Activated CD8-positive, alpha-beta memory T cell treated with anti-CD3 and anti-CD28 coated beads, Interleukin-2, amount 50 U/mL, for 24 hours (primary cell): ENCODE data around the gene ADAM12.

Experiments used
- DNase-seq: peaks from one replicate; pipeline ENCODE4 v3.0.0-alpha.2; 2020; ENCODE audit errors: extremely low read depth

The ADAM12 gene

DNA sequence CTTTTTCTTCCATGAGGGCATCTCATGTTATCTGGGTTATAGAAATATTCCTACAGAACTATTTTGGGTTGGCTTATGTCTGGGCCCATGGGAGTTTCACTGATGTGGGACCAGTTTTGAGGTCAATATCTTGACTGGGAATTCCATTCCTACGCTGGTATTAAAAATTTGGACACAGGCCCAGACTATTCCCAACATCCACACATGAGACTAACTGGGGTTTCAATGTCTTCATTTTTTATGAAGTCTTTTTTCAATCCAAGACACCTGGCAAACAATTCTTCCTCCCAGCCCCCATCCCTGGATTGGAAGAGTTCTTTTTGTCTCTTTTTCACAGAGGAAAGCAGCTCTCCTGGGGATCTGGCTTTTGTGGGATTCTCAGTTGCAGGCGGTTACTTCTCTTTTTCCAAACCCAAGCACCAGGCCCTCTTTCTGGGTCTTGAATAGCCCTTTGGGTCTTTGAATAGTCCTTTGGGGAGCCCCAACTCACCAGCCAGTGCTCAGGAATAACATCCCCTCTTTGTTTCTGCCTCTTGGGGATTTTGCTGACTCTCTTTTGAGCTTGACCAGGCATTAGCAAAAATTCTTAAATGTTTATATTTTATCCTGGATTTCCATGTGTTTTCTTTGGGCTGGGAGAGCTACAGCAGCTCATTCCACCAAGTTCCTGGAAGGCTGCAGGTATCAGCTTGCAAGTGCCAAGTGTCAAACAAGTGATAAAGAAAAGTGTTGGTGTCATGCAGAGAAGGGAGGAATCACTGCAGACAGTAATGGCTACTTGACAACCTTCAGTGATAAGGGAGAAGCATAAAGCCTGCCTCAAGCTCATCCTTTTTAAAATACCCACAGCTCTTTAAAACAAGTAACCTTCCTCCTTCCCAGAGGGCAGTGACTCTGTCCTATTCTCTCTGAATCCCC, 234.3 kb downstream of the ADAM12 start:
- no peak for DNase-seq

DNA sequence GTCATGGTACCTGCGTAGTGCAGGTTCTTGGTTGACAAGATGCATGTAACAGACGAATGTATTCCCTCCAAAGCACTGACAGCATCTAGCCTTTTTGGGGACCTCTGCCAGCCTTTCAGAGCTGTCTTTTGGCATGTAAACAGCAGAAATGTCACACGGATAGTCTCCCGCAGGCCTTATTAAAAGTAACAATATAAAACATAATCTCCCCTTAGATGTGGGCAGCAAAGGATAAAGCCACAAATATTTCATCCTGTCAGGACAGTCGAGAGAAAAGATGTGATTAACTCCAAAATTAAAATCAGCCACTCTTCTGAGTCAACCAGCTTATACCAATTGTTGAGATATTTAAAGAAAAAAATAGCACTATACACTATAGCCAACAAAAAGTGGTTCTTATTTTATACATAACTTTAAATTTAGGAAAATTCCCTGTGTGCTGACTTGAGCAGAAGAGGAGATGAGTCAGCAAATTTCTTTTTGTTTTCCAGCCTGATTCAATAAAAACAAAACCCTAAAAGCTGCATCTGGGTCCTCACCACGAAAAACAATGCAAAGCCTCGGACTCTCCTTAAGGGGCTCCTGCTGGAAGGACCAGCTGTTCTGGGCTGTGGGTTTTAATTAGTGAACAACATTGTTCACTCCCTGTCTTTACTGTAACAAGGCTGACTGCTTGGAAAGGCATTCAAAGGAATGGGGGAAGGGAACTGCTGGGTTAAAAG, 240.2 kb downstream of the ADAM12 start:
- no peak for DNase-seq

DNA sequence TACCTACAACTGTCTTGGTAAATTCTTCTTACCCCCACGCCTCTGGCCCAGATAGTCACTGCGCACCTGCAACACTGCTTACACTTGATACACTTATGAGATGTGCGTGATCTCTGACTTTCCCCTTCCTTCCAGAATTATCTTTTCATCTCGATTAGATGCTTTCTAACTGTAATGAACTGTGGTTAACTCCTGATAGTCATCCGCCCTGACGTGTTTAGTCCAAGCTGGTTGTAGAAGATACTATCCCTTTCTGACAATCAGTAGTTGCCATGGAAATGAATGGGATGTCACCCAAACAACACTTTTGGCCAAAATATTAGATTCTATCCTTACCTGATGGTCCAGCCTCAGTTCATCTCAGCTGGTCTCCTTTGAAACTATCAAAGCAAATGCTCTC, 241.5 kb downstream of the ADAM12 start:
- no peak for DNase-seq

DNA sequence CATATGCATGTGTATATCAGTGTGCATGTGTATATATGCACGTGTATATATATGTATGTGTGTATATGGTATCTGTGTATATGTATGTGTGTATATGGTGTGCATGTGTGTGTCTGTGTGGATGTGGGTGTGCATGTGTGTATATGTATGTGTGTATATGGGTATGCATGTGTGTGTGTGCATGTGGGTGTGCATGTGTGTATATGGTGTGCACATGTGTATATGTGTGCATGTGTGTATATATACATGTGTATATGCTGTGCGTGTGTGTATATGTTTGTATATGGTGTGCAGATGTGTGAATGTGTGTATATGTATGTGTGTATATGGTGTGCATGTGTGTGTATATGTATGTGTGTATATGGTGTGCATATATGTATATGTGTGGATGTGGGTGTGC, 245.2 kb downstream of the ADAM12 start:
- DNase-seq: no peak

DNA sequence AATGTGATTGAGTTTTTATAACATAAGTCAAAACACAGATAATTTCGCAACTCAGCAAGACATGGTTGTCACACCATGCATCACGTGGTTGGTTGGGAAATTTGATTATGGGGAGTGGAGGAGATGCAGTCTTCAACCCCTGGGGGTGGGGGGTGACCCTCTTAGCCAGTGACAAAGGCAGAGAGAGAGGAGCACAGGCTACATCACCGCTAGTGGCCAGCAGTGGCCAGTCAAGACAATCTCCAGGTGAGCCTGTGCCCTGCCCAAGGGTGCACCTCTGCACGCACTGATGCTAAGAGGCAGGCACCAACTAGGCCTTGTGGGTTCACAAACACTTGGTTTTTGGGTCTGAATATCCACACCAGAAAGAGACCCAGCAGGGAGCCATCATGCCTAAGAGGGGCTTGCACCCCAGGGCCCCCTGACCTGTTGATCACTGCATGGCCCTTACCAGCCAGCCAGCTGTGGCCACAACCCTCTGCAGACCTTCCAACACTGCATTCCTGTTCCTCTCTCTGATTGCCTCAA, 247.5 kb downstream of the ADAM12 start:
- no peak for DNase-seq

DNA sequence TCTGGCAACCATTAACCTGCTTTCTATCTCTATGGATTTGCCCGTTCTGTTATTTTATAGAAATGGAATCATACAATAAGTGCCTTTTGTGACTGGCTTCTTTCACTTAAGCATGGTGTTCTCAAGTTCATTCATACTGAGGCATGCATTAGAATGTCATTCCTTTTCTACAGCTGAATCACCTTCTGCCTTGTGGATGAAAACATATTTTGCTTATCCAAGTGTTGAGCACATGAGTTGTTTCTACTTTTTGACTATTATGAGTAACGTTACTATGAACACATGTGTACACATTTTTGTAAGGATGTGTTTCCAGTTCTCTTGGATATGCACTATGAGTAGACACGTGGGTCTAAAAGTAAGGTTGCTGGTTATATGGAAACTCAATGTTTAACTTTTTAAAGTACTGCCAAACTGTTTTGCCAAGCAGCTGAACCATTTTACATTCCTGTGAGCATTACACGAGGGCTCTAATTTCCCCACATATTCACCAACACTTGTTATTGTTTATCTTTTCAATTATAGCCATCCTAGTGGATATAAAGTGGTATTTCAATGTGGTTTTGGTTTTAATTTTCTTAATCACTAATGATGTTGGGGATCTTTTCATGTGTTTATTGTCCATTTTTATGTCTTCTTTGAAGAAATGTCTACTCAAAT, 250.6 kb downstream of the ADAM12 start:
- DNase-seq: no peak

DNA sequence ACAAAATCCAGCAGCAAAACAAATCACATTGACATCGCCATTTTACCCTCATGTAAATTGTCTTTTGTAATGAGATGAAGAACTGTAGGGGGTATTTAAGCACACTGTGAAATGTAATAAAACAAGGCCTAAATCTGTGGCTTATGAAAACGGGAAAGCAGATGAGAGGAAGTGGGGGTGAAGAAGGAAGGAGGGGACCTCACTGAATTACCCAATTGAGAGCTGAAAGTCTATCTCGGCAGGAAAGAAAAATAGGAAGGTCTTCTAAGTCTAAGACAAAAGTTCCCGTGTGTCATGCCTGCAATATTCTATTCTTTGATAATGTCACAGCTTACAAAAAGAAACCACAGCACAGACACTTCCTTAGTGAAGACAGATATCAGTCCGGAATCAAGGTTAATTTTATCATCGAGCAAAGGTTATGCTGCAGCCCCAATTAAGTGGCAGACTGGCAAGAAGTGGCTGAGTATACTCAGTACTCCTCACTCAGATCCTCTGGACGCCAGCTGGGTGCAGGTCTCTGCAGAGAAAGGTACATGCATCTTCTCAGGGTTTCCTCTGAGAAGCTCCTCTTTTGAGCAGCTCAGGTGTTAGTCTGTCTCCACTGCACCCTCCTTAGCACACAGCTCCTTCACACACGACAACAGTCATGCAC, 252.2 kb downstream of the ADAM12 start:
- no peak for DNase-seq

DNA sequence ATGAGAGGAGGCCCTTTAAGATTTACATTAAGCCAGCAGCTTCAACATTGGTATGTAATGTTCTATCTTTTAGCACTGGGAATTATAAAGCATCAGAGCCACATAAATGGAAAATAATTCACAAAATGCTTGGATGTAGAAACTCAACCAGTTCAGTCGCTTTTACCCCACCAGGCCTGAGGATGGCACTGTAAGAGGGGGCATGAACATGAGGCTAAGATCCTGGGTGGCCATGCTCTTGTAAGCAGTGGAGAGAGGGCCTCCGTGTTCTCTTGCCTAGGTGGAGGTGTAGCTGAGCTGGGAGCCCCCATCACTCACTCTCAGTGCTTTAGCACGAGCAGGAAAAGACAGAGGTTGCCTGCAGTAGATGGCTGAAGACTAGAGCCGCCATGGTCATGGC, 253.1 kb downstream of the ADAM12 start:
- no peak for DNase-seq

DNA sequence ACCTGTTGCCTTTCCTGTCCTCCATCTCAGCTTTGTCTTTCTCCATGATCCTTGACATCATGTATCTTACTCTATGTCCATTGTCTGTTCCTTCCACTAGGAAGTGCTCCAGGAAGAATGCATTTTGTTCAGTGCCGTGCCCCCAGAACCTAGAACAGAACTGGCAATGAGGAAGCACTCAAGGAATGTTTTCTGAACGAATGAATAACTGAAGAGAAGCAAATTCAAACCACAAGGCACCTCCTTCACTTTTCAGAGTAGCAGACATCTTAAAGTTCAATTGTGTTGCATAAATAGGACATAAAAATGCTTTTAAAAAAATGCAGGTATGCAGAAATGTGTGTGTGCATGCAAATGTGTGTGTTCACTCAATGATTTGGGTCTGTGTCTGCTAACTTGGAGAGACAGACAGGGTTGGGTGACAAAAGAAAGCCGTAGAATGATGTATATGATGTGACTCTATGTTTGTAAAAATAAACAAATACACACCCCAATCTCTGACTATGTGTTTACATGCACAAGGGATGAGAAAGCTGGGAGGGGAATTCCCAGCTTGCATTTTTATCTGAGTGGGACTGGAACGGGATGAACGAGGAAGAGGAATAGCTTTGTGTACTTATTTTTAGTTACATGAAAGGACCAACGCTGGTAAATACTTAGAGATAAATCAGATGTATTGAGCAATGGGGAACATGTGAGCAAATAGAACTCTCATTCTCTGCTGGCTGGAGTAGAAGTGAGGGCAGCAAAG, 254.2 kb downstream of the ADAM12 start:
- no peak for DNase-seq

DNA sequence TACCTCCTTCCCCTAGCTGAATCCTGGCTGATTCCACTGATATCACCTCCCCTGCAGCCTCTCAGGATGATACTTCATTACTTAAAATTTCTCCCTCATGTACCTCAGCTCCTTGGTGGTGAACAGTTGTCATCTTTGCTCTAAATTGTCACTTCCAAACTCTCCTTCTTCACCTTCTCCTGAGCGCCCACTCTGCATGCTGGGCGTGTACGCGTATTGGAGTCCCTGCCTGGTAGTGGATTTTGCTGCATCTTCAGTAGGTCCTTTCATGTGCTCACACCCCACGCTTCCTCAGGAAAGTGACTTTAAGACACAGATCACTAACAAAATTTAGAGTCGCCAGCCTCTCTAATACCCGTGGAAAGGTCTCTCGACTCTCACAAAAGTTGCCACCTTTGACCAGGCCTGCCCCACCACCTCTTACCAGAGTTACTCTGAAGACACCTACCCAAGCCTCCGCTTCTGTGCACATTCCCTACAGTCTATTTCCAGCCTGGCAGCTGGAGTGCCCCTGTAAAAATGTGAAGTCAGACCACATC, 255.1 kb downstream of the ADAM12 start:
- DNase-seq: no peak

DNA sequence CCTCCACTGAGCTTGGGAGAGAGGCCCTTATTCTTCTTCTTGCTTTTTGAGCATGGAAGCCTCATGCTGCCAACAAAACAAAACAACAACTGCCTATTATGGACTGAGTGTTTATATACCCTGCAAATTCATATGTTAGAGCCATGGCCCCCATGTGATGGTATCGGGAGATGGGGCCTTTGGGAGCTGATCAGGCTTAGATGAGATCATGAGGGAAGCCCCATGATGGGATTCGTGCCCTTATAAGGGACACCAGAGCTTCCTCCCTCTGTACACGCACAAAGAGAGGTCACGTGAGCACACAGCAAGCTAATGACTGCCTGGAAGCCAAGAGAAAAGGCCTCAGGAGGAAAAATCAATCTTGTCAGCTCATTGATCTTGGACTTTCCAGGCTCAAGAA, 256.9 kb downstream of the ADAM12 start:
- DNase-seq: no peak

DNA sequence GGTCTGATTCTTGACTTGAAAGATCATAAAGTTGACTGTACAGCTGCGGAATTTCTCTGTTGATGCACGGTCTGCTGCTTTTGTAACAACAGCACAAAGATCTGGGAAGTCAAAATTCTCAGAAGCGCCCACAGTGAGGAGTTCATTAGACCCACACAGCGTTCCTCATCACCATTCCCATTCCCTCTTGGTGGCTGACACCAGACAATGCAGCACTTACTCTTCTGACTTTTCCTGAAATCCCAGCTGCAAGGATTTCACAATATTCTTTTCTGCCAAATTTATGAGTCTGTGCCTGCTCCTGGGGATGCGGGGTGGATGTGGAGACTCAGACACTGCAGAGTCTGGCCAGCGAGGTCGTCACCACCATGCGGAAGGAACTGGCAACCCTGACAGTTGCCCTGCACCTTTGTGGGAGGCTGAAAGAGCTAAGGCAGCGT, 258.0 kb downstream of the ADAM12 start:
- DNase-seq: no peak

DNA sequence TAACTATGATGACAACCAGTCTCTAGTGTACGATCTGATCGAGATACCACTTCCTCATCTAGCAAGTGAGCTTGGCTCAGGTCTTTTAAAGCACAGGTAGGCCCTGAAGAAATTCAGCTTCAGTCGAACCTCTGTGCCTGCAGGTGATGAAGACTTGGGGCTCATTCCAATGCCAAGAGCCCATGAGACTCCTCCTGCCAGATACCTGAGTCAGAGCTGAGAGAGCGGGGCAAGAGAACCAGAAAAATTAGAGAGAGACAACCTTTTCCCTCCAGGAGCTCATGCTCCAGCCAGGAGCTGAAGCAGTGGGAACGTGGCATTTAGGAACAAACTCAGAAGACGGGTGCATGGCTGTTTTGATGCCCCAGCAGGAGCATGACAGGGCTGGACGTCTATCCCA, 259.3 kb downstream of the ADAM12 start:
- DNase-seq: no peak

DNA sequence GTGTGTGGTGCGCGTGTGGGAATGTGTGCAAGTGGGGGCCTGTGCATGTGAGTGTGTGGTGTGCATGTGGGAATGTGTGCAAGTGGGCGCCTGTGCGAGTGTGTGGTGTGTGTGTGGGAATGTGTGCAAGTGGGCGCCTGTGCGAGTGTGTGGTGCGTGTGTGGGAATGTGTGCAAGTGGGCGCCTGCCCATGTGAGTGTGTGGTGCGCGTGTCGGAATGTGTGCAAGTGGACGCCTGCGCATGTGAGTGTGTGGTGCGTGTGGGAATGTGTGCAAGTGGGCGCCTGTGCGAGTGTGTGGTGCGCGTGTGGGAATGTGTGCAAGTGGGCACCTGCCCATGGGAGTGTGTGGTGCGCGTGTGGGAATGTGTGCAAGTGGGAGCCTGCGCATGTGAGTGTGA, 259.7 kb downstream of the ADAM12 start:
- DNase-seq: no peak

DNA sequence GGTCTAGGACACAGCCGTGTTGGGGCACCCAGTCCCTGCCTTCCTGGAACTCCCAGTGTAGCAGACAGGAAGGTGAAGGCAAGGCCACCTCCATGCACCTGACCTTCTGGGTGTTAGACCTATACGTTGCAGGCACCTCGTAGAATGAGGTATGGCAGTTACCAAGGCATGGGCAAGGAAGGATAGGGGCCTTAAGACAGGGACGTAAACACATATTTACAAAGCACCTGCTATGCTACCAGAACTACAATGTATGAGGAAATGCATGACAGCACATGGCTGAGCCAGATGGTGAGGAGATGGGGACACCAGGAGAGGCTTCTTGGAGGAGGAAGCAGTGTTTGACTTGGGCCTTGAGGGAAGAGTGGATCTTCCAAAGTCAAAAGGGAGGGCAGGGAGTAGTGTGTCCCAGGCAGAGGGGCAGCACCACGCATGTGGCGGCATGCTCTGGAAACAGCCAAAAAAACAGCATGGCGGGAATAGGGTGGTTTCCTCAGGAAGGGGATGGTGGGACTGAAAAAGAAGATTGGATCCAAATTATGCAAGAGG, 260.7 kb downstream of the ADAM12 start:
- DNase-seq: no peak

DNA sequence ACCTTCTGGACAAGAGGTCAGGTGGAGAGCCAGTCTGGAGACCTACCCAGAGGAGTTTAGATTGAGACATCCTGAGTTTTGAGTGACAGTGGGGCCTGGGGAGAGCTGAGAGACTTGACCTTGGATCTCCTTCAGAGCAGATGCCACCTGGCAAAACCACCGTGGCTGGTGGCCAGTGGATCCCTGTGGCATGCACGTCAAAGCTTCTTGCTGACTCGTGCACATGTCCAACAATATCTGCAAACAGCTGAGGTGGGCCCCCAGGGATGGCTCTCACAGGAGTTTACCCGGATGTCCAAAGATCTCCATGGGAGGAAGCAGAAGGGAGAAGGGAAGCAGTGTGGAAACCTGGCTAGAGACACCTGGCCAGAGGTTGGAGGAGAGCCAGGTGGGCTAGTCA, 261.4 kb downstream of the ADAM12 start:
- DNase-seq: no peak

DNA sequence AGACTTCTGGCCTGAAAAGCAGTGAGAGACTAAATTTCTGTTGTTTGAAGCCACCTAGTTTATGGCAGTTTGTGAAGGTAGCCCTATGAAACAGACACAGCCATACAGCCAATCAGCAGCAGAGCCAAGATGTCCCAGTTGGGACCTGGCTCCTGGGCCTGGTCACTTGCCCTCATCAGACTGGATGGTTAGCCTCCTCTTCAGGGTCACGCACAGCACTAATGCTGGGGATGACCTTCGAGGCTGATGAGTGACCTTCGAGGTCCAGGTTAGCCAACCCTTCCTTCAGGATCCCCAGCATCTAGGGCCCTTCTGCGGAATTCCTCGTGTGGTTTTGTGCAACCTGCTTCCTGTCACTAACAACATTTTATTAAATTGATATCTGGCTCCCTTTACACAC, 262.3 kb downstream of the ADAM12 start:
- DNase-seq: no peak

DNA sequence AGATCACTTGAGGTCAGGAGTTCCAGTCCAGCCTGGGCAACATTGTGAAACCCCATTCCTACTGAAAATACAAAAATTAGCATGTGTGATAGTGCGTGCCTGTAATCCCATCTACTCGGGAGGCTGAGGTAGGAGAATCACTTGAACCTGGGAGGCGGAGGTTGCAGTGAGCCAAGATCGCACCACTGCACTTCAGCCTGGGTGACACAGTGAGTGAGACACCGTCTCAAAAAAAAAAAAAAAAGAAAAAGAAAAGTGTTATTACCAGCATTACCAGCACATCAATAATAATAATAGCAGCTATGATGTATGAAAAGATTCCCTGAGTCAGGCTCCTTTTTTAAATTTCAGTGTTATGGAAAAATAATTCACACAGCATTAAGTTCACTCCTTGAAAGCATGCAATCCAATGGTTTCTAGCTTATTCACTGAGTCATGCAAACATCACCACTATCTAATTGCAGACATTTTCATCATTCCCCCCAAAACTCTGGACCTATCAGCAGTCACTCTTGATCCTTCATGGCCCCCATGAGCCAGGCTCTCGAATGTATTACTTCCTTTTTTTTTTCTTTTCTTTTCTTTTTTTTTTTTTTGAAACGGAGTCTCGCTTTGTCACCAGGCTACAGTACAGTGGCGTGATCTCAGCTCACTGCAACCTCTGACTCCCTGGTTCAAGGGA, 263.5 kb downstream of the ADAM12 start:
- DNase-seq: no peak

DNA sequence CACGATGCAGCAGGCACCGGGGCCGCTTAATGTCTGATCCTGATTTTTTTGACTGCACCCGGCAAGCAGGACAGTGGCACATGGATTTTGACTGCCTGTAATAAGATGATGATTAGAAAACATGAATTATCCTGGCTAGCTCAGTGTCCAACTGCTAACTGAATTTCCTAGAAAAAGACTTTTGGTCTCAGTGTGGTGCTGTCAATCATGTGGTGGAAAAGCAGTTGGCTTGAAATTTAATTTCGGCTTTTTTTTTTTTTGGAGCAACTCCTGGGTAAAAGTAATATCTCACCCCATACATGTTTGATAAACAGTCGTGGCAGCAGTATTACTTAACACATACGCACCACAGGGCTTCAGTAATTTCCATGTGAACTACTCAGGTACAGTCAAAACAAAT, 264.2 kb downstream of the ADAM12 start:
- DNase-seq: no peak

DNA sequence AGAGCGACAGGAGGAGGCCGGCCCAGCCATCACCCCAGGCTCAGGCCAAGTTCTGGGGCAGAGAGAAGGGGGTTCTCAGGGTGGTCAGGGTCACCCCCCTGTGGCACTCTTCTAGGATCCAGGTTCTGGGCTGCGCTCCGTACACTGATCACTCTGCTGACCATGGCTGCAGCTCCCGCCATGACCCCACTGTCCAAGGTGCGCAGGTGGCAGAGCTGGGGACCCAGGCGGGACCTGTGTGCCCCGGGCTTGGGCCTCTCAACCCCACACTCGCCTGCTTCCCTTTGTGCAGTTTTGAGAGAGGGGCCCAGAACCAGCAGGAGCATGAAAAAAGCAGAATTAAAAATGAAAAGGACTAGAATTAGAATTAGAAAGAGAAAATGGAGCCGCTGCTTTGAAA, 264.8 kb downstream of the ADAM12 start:
- no peak for DNase-seq
